ENCODE data around the gene ARPC3. TPM values are rescaled to one million over a fixed set of nuclear protein-coding genes. Genes with fewer than 3 reads are reported as not detected.
A peak's percentile ranks its signal among the peaks of the same experiment; 100 is the strongest.
"Not testable (repeated sequence)": the region's sequence is repeated elsewhere in the genome, so short reads cannot be mapped to it uniquely, and the experiment has no call there.

The ARPC3 gene
- total and polyA plus RNA-seq, 8 donors, result 190 to 273 (median 207) TPM

GRCh38 chr12:110468214-110469048 is 18.3 kb upstream of the ARPC3 start, which contains the start of the genes FAM216A and GPN3:
Gene FAM216A (plus strand): TSS chr12:110468845. CDS start chr12:110468876, 31 bp downstream.
Gene GPN3 (minus strand): TSS chr12:110468257. CDS start chr12:110468203, 54 bp downstream.
- H3K27ac ChIP-seq, result peak within 1 kb of the TSS; percentile 92 to 95
- H3K27me3 ChIP-seq, result no peaks in the 10 kb centered on the region
- peak within 1 kb of the TSS; percentile 61 to 76 for H3K4me3 ChIP-seq
- intact Hi-C loops (cut with DNase I), result no loop called here
- no peaks in the 10 kb centered on the region for H3K9me3 ChIP-seq
- DNase-seq (peak; percentile 96 to 98 (median 97)), ATAC-seq (peak; percentile 94)
- H3K4me1 ChIP-seq, result peaks cover 15 to 30% of the 10 kb centered on the region in 2 donors
- H3K36me3 ChIP-seq, result peaks cover 0 to 16% of the 10 kb centered on the region in 2 donors
- no peak for TF ChIP-seq CTCF (IDR thresholded peaks at IDR 0.05)

- intact Hi-C loops (cut with DNase I), result no loop called here
- no peak for ATAC-seq
Observed at GRCh38 chr12:110467847-110468213, 17.7 kb upstream of the ARPC3 start.

GRCh38 chr12:110466791-110467190 is 16.7 kb upstream of the ARPC3 start:
- Histone ChIP-seq H3K4me3 (peak overlapping the region in 1 of 2 donors; percentile 76), H3K36me3 (peaks cover 0 to 32% of the 10 kb centered on the region in 2 donors), H3K9me3 (no peaks in the 10 kb centered on the region), H3K27ac (no peak overlapping the region), H3K27me3 (no peaks in the 10 kb centered on the region), H3K4me1 (peaks cover 15 to 30% of the 10 kb centered on the region in 2 donors)
- no peak for DNase-seq
- no peak for ATAC-seq
- no peak for TF ChIP-seq CTCF (IDR thresholded peaks at IDR 0.05)
- intact Hi-C loops (cut with DNase I), result no loop called here

More at GRCh38 chr12:110467847-110468213, 17.7 kb upstream of the ARPC3 start:
- Histone ChIP-seq H3K4me1 (peaks cover 15 to 30% of the 10 kb centered on the region in 2 donors), H3K27ac (peak overlapping the region; percentile 92 to 95), H3K4me3 (peak overlapping the region; percentile 61 to 76), H3K27me3 (no peaks in the 10 kb centered on the region), H3K9me3 (no peaks in the 10 kb centered on the region), H3K36me3 (peaks cover 0 to 22% of the 10 kb centered on the region in 2 donors)
- TF ChIP-seq CTCF (IDR thresholded peaks at IDR 0.05), result no peak
- no peak for DNase-seq

GRCh38 chr12:110465765-110466164 is 15.6 kb upstream of the ARPC3 start:
- H3K4me1 ChIP-seq, result peaks cover 15 to 30% of the 10 kb centered on the region in 2 donors
- H3K27ac ChIP-seq; H3K9me3 ChIP-seq; intact Hi-C loops (cut with DNase I); DNase-seq; H3K27me3 ChIP-seq; ATAC-seq; H3K4me3 ChIP-seq: not testable (repeated sequence)
- peaks cover 0 to 41% of the 10 kb centered on the region in 2 donors for H3K36me3 ChIP-seq

- DNase-seq (no peak), ATAC-seq (no peak)
- H3K9me3 ChIP-seq, result no peaks in the 10 kb centered on the region
- no peaks in the 10 kb centered on the region for H3K27me3 ChIP-seq
- intact Hi-C loops (cut with DNase I), result no loop called here
- H3K4me3 ChIP-seq, result no peak overlapping the region
- peaks cover 0 to 48% of the 10 kb centered on the region in 2 donors for H3K36me3 ChIP-seq
- peaks cover 15 to 30% of the 10 kb centered on the region in 2 donors for H3K4me1 ChIP-seq
- H3K27ac ChIP-seq, result no peak overlapping the region
- no peak for TF ChIP-seq CTCF (IDR thresholded peaks at IDR 0.05)
Observed at GRCh38 chr12:110465024-110465423, 14.9 kb upstream of the ARPC3 start.

GRCh38 chr12:110461189-110461588 is 11.1 kb upstream of the ARPC3 start:
- H3K27ac ChIP-seq; H3K27me3 ChIP-seq; DNase-seq; intact Hi-C loops (cut with DNase I); H3K9me3 ChIP-seq; H3K4me3 ChIP-seq; ATAC-seq: not testable (repeated sequence)
- Histone ChIP-seq H3K4me1 (peaks cover 0 to 19% of the 10 kb centered on the region in 2 donors), H3K36me3 (peaks cover 0 to 68% of the 10 kb centered on the region in 2 donors)

Measured in left lung (tissue), 10 donors.